SU-DHL-6 (cell line): ENCODE measurements around the gene CEP78.

Source experiments
- H2AFZ ChIP-seq: fragments of 200-600 bp; sonication (generic); 2 replicates; pipeline ENCODE4 v1.6.1; 2014; ENCODE audit warnings: low read depth, mild to moderate bottlenecking, moderate library complexity, mixed read lengths, antibody characterized with exemption, low read length; ENCODE audit not compliant: severe bottlenecking
- H3F3A ChIP-seq: fragments of 200-600 bp; shearing (Covaris generic); 2 replicates; pipeline ENCODE4 v1.6.0; 2016; ENCODE audit warnings: antibody characterized with exemption, mild to moderate bottlenecking; ENCODE audit not compliant: insufficient read depth
- H3K27ac ChIP-seq: fragments of 200-600 bp; sonication (generic); 2 replicates; pipeline ENCODE4 v1.5.1; 2016; ENCODE audit warnings: low read depth, mild to moderate bottlenecking, low read length, moderate library complexity, mixed read lengths
- H3K27me3 ChIP-seq: fragments of 200-600 bp; sonication (generic), shearing (Covaris generic); 2 replicates; pipeline ENCODE4 v1.6.0; 2014; ENCODE audit warnings: mild to moderate bottlenecking, low read length
- H3K36me3 ChIP-seq: fragments of 200-600 bp; sonication (generic); 2 replicates; pipeline ENCODE4 v1.6.1; 2014; ENCODE audit warnings: mild to moderate bottlenecking, low read length, mixed read lengths
- H3K4me2 ChIP-seq: fragments of 300-600, 200-600 bp; shearing (Covaris generic), sonication (generic); 2 replicates; pipeline ENCODE4 v1.6.0; 2014; ENCODE audit warnings: low read length, low read depth, mild to moderate bottlenecking; ENCODE audit not compliant: poor library complexity, severe bottlenecking
- H3K4me3 ChIP-seq: fragments of 200-600 bp; sonication (generic); 2 replicates; pipeline ENCODE4 v1.5.1; 2014; ENCODE audit warnings: antibody characterized with exemption, low read length, mild to moderate bottlenecking, mixed read lengths; ENCODE audit not compliant: insufficient read depth, poor library complexity, severe bottlenecking
- H3K79me2 ChIP-seq: fragments of 200-600 bp; sonication (generic); 2 replicates; pipeline ENCODE4 v1.6.1; 2014; ENCODE audit warnings: mild to moderate bottlenecking, low read length, moderate library complexity; ENCODE audit not compliant: insufficient read depth
- H3K9ac ChIP-seq: fragments of 200-600 bp; sonication (generic); 2 replicates; pipeline ENCODE4 v1.7.0; 2014; ENCODE audit warnings: mild to moderate bottlenecking, low read length
- H3K9me2 ChIP-seq: fragments of 200-600 bp; sonication (generic); replicated peaks from 2 replicates; pipeline ENCODE4 v1.6.1; 2014; ENCODE audit warnings: low read length; ENCODE audit not compliant: insufficient read depth
- H3K9me3 ChIP-seq: fragments of 200-600 bp; sonication (generic); 2 replicates; pipeline ENCODE4 v1.6.1; 2014; ENCODE audit warnings: low read length, mixed read lengths; ENCODE audit not compliant: insufficient read depth
- H4K20me1 ChIP-seq: fragments of 200-600 bp; sonication (generic); 2 replicates; pipeline ENCODE4 v1.6.1; 2014; ENCODE audit warnings: low read depth, mild to moderate bottlenecking, antibody characterized with exemption, low read length, moderate library complexity, mixed read lengths
- CTCF ChIP-seq: fragments of 200-600 bp; sonication (generic); IDR thresholded peaks from one replicate; pipeline ENCODE4 v1.5.1; 2017; ENCODE audit warnings: antibody characterized with exemption, mild to moderate bottlenecking, low read length, moderate library complexity; ENCODE audit not compliant: insufficient read depth, poor library complexity, severe bottlenecking
- EZH2phosphoT487 ChIP-seq: fragments of 200-600 bp; sonication (generic), shearing (Covaris generic); conservative IDR thresholded peaks from 2 replicates; pipeline ENCODE4 v1.6.1; 2018; ENCODE audit warnings: mild to moderate bottlenecking, antibody characterized with exemption, low read length, moderate library complexity, mixed read lengths

CEP78 gene

GRCh38 chr9:78311075-78311474 is 75.2 kb downstream of the CEP78 start:
- no peak overlapping the region for H2AFZ ChIP-seq
- no peaks in the 10 kb centered on the region for H3F3A ChIP-seq
- no peaks in the 10 kb centered on the region for H3K9me2 ChIP-seq
- no peaks in the 10 kb centered on the region for H3K9me3 ChIP-seq
- no peak for TF ChIP-seq EZH2phosphoT487
- TF ChIP-seq CTCF = no peak
- H3K36me3 ChIP-seq = no peaks in the 10 kb centered on the region; the same call in 1 of the 2 replicates
- no peaks in the 10 kb centered on the region for H3K27me3 ChIP-seq
- no peak overlapping the region for H3K27ac ChIP-seq
- H4K20me1 ChIP-seq = no peaks in the 10 kb centered on the region
- H3K9ac ChIP-seq = no peak overlapping the region
- H3K4me2 ChIP-seq = no peak overlapping the region
- no peaks in the 10 kb centered on the region for H3K79me2 ChIP-seq
- H3K4me3 ChIP-seq = no peak overlapping the region

GRCh38 chr9:78311886-78312524 is 76.1 kb downstream of the CEP78 start:
- Histone ChIP-seq H3K9ac (no peak overlapping the region), H4K20me1 (no peaks in the 10 kb centered on the region), H3K9me3 (no peaks in the 10 kb centered on the region), H3K4me3 (no peak overlapping the region), H3K27ac (no peak overlapping the region), H3K27me3 (no peaks in the 10 kb centered on the region), H3K4me2 (no peak overlapping the region), H3K9me2 (no peaks in the 10 kb centered on the region), H3K79me2 (no peaks in the 10 kb centered on the region), H2AFZ (no peak overlapping the region), H3K36me3 (no peaks in the 10 kb centered on the region; the same call in 1 of the 2 replicates), H3F3A (no peaks in the 10 kb centered on the region)
- TF ChIP-seq EZH2phosphoT487 (no peak), CTCF (no peak)

- Histone ChIP-seq H3F3A (no peaks in the 10 kb centered on the region), H2AFZ (no peak overlapping the region), H3K9me3 (no peaks in the 10 kb centered on the region), H4K20me1 (no peaks in the 10 kb centered on the region), H3K9ac (no peak overlapping the region), H3K27ac (no peak overlapping the region), H3K27me3 (no peaks in the 10 kb centered on the region), H3K4me2 (no peak overlapping the region), H3K4me3 (no peak overlapping the region), H3K79me2 (no peaks in the 10 kb centered on the region), H3K36me3 (no peaks in the 10 kb centered on the region), H3K9me2 (no peaks in the 10 kb centered on the region)
- TF ChIP-seq EZH2phosphoT487 (no peak), CTCF (no peak)
Observed at GRCh38 chr9:78314550-78314949, 78.7 kb downstream of the CEP78 start.
